Mesendoderm (in vitro differentiated cells): ENCODE data around the gene VPS39.

Experiments
- small RNA-seq: library from polyadenylated mRNA; stranded (forward); fragments of <200 nt; extraction: miRNeasy Mini kit (QIAGEN cat#:217004); gene quantifications from one replicate; pipeline ENCODE3, GENCODE V24; 2013; ENCODE audit not compliant: insufficient read depth

Gene VPS39

Small RNAs within 50 kb of the gene (small RNA-seq; reads per million reads assigned to genes)
- 16.5 reads per million, percentile 90 among the genes with 10 or more reads in this experiment for gene MIR627
